Measurements from ENCODE around the gene GRAMD1A.

GRCh38 chr19:35051796-35052195 lies 51.7 kb downstream of the GRAMD1A start:
- TF ChIP-seq, protein P1, sequence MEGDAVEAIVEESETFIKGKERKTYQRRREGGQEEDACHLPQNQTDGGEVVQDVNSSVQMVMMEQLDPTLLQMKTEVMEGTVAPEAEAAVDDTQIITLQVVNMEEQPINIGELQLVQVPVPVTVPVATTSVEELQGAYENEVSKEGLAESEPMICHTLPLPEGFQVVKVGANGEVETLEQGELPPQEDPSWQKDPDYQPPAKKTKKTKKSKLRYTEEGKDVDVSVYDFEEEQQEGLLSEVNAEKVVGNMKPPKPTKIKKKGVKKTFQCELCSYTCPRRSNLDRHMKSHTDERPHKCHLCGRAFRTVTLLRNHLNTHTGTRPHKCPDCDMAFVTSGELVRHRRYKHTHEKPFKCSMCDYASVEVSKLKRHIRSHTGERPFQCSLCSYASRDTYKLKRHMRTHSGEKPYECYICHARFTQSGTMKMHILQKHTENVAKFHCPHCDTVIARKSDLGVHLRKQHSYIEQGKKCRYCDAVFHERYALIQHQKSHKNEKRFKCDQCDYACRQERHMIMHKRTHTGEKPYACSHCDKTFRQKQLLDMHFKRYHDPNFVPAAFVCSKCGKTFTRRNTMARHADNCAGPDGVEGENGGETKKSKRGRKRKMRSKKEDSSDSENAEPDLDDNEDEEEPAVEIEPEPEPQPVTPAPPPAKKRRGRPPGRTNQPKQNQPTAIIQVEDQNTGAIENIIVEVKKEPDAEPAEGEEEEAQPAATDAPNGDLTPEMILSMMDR (IDR thresholded peaks at IDR 0.05; ENCODE audit: low read depth, low read length, poor library complexity, severe bottlenecking): no peak
- no peak for TF ChIP-seq EZH2phosphoT487 (IDR thresholded peaks at IDR 0.05; ENCODE audit: borderline replicate concordance, low read length)
